H9 (cell line): ENCODE results near the gene TMEM158. TPM values are rescaled to one million over a fixed set of nuclear protein-coding genes. Genes with fewer than 3 reads are reported as not detected.

Experiments
- DNase-seq: peaks from one replicate; pipeline ENCODE4 v3.0.0-alpha.2; 2017
- H2AFZ ChIP-seq: one replicate; pipeline ENCODE4 v1.6.1; 2013; ENCODE audit warnings: mild to moderate bottlenecking, low read length, control low read depth, moderate library complexity
- H2AK5ac ChIP-seq: 2 replicates; pipeline ENCODE4 v1.6.1; 2013; ENCODE audit warnings: low read length, control low read depth, mixed read lengths; ENCODE audit not compliant: insufficient read length
- H2BK120ac ChIP-seq: one replicate; pipeline ENCODE4 v1.6.1; 2013; ENCODE audit warnings: low read depth, mild to moderate bottlenecking, low read length, control low read depth, inconsistent platforms; ENCODE audit not compliant: poor library complexity, severe bottlenecking
- H2BK12ac ChIP-seq: 2 replicates; pipeline ENCODE4 v1.6.1; 2013; ENCODE audit warnings: low read length, control low read depth, mixed read lengths, low read depth; ENCODE audit not compliant: insufficient read length
- H2BK15ac ChIP-seq: 2 replicates; pipeline ENCODE4 v1.6.1; 2013; ENCODE audit warnings: low read depth, low read length, control low read depth
- H2BK20ac ChIP-seq: one replicate; pipeline ENCODE4 v1.6.1; 2013; ENCODE audit warnings: low read depth, mild to moderate bottlenecking, low read length, control low read depth, inconsistent platforms; ENCODE audit not compliant: poor library complexity, severe bottlenecking
- H2BK5ac ChIP-seq: 2 replicates; pipeline ENCODE4 v1.6.1; 2013; ENCODE audit warnings: low read length, control low read depth, mixed read lengths; ENCODE audit not compliant: insufficient read length
- H3K14ac ChIP-seq: 2 replicates; pipeline ENCODE4 v1.6.1; 2013; ENCODE audit warnings: low read length, control low read depth; ENCODE audit not compliant: insufficient read depth
- H3K18ac ChIP-seq: 2 replicates; pipeline ENCODE4 v1.6.1; 2013; ENCODE audit warnings: low read depth, mild to moderate bottlenecking, mixed read lengths, low read length, control low read depth; ENCODE audit not compliant: insufficient read length
- H3K23ac ChIP-seq: 2 replicates; pipeline ENCODE4 v1.6.1; 2013; ENCODE audit warnings: low read length, control low read depth, mixed read lengths, low read depth; ENCODE audit not compliant: insufficient read length
- H3K23me2 ChIP-seq: 2 replicates; pipeline ENCODE4 v1.6.1; 2013; ENCODE audit warnings: low read depth, mild to moderate bottlenecking, mixed read lengths, low read length, control low read depth; ENCODE audit not compliant: insufficient read length, poor library complexity, severe bottlenecking
- H3K27ac ChIP-seq: 2 replicates; pipeline ENCODE4 v1.5.1; 2013; ENCODE audit warnings: low read length, control low read depth, mixed read lengths, low read depth; ENCODE audit not compliant: insufficient read length
- H3K27me3 ChIP-seq: 2 replicates; pipeline ENCODE4 v1.6.1; 2013; ENCODE audit warnings: low read length, control low read depth, inconsistent platforms; ENCODE audit not compliant: insufficient read depth
- H3K4ac ChIP-seq: 2 replicates; pipeline ENCODE4 v1.6.1; 2013; ENCODE audit warnings: low read depth, mild to moderate bottlenecking, control low read depth, inconsistent platforms, low read length, moderate library complexity
- H3K4me1 ChIP-seq: 2 replicates; pipeline ENCODE4 v1.6.1; 2013; ENCODE audit warnings: low read length, control low read depth, inconsistent platforms; ENCODE audit not compliant: insufficient read depth
- H3K4me2 ChIP-seq: 2 replicates; pipeline ENCODE4 v1.6.1; 2013; ENCODE audit warnings: low read length, control low read depth, mixed read lengths; ENCODE audit not compliant: insufficient read length, insufficient read depth
- H3K56ac ChIP-seq: 2 replicates; pipeline ENCODE4 v1.6.1; 2013; ENCODE audit warnings: low read depth, mild to moderate bottlenecking, mixed read lengths, low read length, control low read depth; ENCODE audit not compliant: insufficient read length
- H3K79me1 ChIP-seq: 2 replicates; pipeline ENCODE4 v1.6.1; 2013; ENCODE audit warnings: low read depth, mild to moderate bottlenecking, moderate library complexity, low read length, control low read depth, inconsistent platforms; ENCODE audit not compliant: insufficient read depth, poor library complexity, severe bottlenecking
- H3K79me2 ChIP-seq: 2 replicates; pipeline ENCODE4 v1.6.1; 2013; ENCODE audit warnings: low read length, control low read depth, inconsistent platforms; ENCODE audit not compliant: insufficient read depth
- H3K9ac ChIP-seq: 2 replicates; pipeline ENCODE4 v1.6.1; 2013; ENCODE audit warnings: low read length, control low read depth, mixed read lengths; ENCODE audit not compliant: insufficient read length; ENCODE audit errors: extremely low read depth
- H3K9me3 ChIP-seq: one replicate; pipeline ENCODE4 v1.6.1; 2013; ENCODE audit warnings: low read depth, low read length, inconsistent platforms; ENCODE audit not compliant: control insufficient read depth
- H3T11ph ChIP-seq: one replicate; pipeline ENCODE4 v1.6.1; 2013; ENCODE audit warnings: mild to moderate bottlenecking, low read length, control low read depth, inconsistent platforms
- H4K20me1 ChIP-seq: one replicate; pipeline ENCODE4 v1.6.1; 2013; ENCODE audit not compliant: control insufficient read depth, insufficient read length, insufficient read depth
- H4K5ac ChIP-seq: 2 replicates; pipeline ENCODE4 v1.6.1; 2013; ENCODE audit warnings: low read depth, mild to moderate bottlenecking, mixed read lengths, low read length, control low read depth; ENCODE audit not compliant: insufficient read length
- H4K8ac ChIP-seq: replicated peaks from 2 replicates; pipeline ENCODE4 v1.6.1; 2013; ENCODE audit warnings: low read length, control low read depth, mixed read lengths, low read depth; ENCODE audit not compliant: insufficient read length
- H4K91ac ChIP-seq: 2 replicates; pipeline ENCODE4 v1.6.1; 2013; ENCODE audit warnings: low read depth, mild to moderate bottlenecking, moderate library complexity, mixed read lengths, low read length, control low read depth; ENCODE audit not compliant: insufficient read length
- H3K27ac Mint-ChIP-seq, 3 experiments: 2 replicates in 2 of 3; 3 replicates in 1 of 3; pipeline ENCODE4 v1.8.0; 2020 to 2021; ENCODE audit warnings: mixed read lengths in 3 of 3, mild to moderate bottlenecking in 1 of 3, moderate library complexity in 1 of 3
- H3K27me3 Mint-ChIP-seq: 2 replicates; pipeline ENCODE4 v1.8.0; 2021; ENCODE audit warnings: low read depth, mild to moderate bottlenecking, moderate library complexity, mixed read lengths
- H3K36me3 Mint-ChIP-seq, 3 experiments: 2 replicates in 2 of 3; 3 replicates in 1 of 3; pipeline ENCODE4 v1.8.0; 2020 to 2021; ENCODE audit warnings: low read depth in 3 of 3, mixed read lengths in 3 of 3; ENCODE audit not compliant: insufficient read depth in 1 of 3
- H3K4me1 Mint-ChIP-seq, 2 experiments: 2 replicates each; pipeline ENCODE4 v1.8.0; 2020; ENCODE audit warnings: mixed read lengths in 2 of 2
- H3K4me3 Mint-ChIP-seq, 2 experiments: 2 replicates in 1 of 2; 3 replicates in 1 of 2; pipeline ENCODE4 v1.8.0; 2020 to 2021; ENCODE audit warnings: mild to moderate bottlenecking in 2 of 2, mixed read lengths in 2 of 2, moderate library complexity in 1 of 2
- H3K9me3 Mint-ChIP-seq, 2 experiments: 2 replicates in 1 of 2; 3 replicates in 1 of 2; pipeline ENCODE4 v1.8.0; 2020; ENCODE audit warnings: mild to moderate bottlenecking in 2 of 2, mixed read lengths in 2 of 2, moderate library complexity in 1 of 2
- WGBS: extraction: QIAGEN DNeasy Blood & Tissue Kit; methylation state at CpG from one replicate; pipeline ENCODE4 v1.1.7; 2013; ENCODE audit warnings: missing lambda C conversion rate, low lambda C conversion rate, mixed read lengths; ENCODE audit not compliant: insufficient read length; ENCODE audit errors: extremely low coverage; 5-methylcytosine and 5-hydroxymethylcytosine counted together
- total RNA-seq: library from RNA; stranded (reverse); gene quantifications from 2 replicates; pipeline ENCODE4 v1.2.1, GENCODE V29; 2021
- TF ChIP-seq, protein P1 (sequence below): fragments of 200-600 bp; sonication (generic); conservative IDR thresholded peaks from 3 replicates; pipeline ENCODE4 v1.8.0; 2021; ENCODE audit warnings: antibody characterized with exemption, mild to moderate bottlenecking

Gene TMEM158
- total RNA-seq, 1 experiment from 2014 or later = 29.1 TPM

DNA sequence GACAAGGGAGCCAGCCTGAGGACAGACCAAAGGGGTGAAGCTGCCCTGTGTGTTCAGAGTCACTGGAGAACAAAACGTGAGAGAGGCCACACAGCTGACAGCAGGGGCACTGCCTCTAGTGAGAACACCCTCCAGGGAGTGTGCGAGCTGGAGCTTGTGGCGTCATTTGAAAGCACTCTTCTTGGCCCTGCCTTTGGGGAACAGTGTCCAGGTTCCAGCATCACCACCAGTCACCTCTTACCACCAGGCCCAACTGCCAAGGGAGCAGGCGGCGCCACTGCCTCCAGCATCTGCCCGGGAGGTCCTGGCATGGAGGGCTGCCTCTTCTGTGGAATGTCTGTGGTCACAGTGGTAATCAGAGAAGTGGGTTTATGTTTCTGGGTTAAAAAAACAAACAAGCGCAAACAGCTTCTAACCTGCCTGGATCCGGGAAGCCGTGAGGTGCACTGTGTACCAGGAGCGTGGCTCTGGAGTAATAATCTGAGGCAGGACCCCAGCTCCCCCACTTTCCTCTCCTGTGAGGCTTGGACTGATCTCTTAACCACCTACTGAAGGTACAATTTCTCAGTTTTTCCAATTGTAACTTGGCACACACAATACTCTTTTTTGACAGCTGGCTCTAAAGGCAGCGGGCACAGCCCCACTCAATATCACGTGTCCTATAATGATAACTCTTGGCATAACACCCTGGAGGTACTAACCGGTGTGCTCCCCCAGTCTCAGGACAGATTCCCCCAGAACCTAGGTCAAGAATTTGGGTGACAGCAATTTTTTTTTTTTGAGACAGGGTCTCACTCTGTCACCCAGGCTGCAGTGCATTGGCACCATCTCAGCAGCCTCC is 47.7 kb downstream of the TMEM158 start:
- no peak overlapping the region for H4K8ac ChIP-seq
- H3K27me3 Mint-ChIP-seq = peaks cover 15% of the 10 kb centered on the region
- WGBS = no CpG with 5 or more reads among the region's 13 CpGs
- no peak overlapping the region for H2BK5ac ChIP-seq
- no peaks in the 10 kb centered on the region for H3K27me3 ChIP-seq
- no peak overlapping the region for H4K5ac ChIP-seq
- H2AK5ac ChIP-seq = no peak overlapping the region
- no peak overlapping the region for H2BK15ac ChIP-seq
- H2BK120ac ChIP-seq = no peak overlapping the region
- H3T11ph ChIP-seq = no peak overlapping the region
- H3K14ac ChIP-seq = peak overlapping the region; percentile 4; the same call in 1 of the 2 replicates
- H3K23me2 ChIP-seq = no peaks in the 10 kb centered on the region
- no peak overlapping the region for H3K23ac ChIP-seq
- no peak overlapping the region for H4K91ac ChIP-seq
- no peaks in the 10 kb centered on the region for H3K9me3 ChIP-seq
- H3K27ac ChIP-seq = no peak overlapping the region
- no peak overlapping the region for H3K56ac ChIP-seq
- no peaks in the 10 kb centered on the region for H4K20me1 ChIP-seq
- H3K9ac ChIP-seq = no peak overlapping the region
- peaks cover 9 to 15% of the 10 kb centered on the region in 2 experiments for H3K4me1 Mint-ChIP-seq
- H3K79me1 ChIP-seq = no peaks in the 10 kb centered on the region
- H3K18ac ChIP-seq = no peak overlapping the region
- H3K4me2 ChIP-seq = no peak overlapping the region
- H2AFZ ChIP-seq = no peak overlapping the region
- H3K36me3 Mint-ChIP-seq = no peaks in the 10 kb centered on the region
- no peak overlapping the region for H2BK12ac ChIP-seq
- H3K27ac Mint-ChIP-seq = no peak overlapping the region
- H3K79me2 ChIP-seq = no peaks in the 10 kb centered on the region
- TF ChIP-seq, protein P1, sequence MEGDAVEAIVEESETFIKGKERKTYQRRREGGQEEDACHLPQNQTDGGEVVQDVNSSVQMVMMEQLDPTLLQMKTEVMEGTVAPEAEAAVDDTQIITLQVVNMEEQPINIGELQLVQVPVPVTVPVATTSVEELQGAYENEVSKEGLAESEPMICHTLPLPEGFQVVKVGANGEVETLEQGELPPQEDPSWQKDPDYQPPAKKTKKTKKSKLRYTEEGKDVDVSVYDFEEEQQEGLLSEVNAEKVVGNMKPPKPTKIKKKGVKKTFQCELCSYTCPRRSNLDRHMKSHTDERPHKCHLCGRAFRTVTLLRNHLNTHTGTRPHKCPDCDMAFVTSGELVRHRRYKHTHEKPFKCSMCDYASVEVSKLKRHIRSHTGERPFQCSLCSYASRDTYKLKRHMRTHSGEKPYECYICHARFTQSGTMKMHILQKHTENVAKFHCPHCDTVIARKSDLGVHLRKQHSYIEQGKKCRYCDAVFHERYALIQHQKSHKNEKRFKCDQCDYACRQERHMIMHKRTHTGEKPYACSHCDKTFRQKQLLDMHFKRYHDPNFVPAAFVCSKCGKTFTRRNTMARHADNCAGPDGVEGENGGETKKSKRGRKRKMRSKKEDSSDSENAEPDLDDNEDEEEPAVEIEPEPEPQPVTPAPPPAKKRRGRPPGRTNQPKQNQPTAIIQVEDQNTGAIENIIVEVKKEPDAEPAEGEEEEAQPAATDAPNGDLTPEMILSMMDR = no peak
- no peak overlapping the region for H2BK20ac ChIP-seq
- DNase-seq = no peak
- no peaks in the 10 kb centered on the region; the same call in 1 of the 2 replicates for H3K4me1 ChIP-seq
- no peak overlapping the region for H3K4me3 Mint-ChIP-seq
- no peaks in the 10 kb centered on the region for H3K9me3 Mint-ChIP-seq
- H3K4ac ChIP-seq = no peak overlapping the region
